Limb (tissue), 2 donors: Measurements from ENCODE around the gene SNX33.
"Not testable (repeated sequence)": the region's sequence is repeated elsewhere in the genome, so short reads cannot be mapped to it uniquely, and the experiment has no call there.

Source experiments
- DNase-seq, 2 donors: peaks; one replicate each; pipeline ENCODE4 v3.0.0-alpha.2; 2016; ENCODE audit errors: extremely low spot score in 2 of 2

SNX33 gene

GRCh38 chr15:75662823-75663519 is 15.3 kb downstream of the SNX33 start:
- no peak for DNase-seq

- DNase-seq = no peak
These were observed 16.3 kb downstream of the SNX33 start for GRCh38 chr15:75663931-75664421.

GRCh38 chr15:75666823-75667501 is 19.2 kb downstream of the SNX33 start:
- peak in 1 of 2 donors; percentile 56 for DNase-seq

GRCh38 chr15:75669191-75669878 is 21.6 kb downstream of the SNX33 start:
- no peak for DNase-seq

GRCh38 chr15:75669879-75670212 is 22.1 kb downstream of the SNX33 start:
- no peak for DNase-seq

GRCh38 chr15:75671730-75672602 is 24.3 kb downstream of the SNX33 start:
- no peak for DNase-seq

- no peak for DNase-seq
These were observed 25.1 kb downstream of the SNX33 start for GRCh38 chr15:75672646-75673425.

GRCh38 chr15:75673426-75674235 is 25.9 kb downstream of the SNX33 start:
- DNase-seq = no peak

- no peak for DNase-seq
These were observed 26.7 kb downstream of the SNX33 start for GRCh38 chr15:75674366-75674765.

GRCh38 chr15:75675579-75676404 is 28.1 kb downstream of the SNX33 start:
- no peak for DNase-seq

- no peak for DNase-seq
These were observed 29.2 kb downstream of the SNX33 start for GRCh38 chr15:75676688-75677464.

- DNase-seq = no peak
These were observed 30.0 kb downstream of the SNX33 start for GRCh38 chr15:75677465-75678323.

- DNase-seq = not testable (repeated sequence)
These were observed 30.6 kb downstream of the SNX33 start for GRCh38 chr15:75678324-75678690.

GRCh38 chr15:75680007-75680789 is 32.5 kb downstream of the SNX33 start:
- no peak for DNase-seq

GRCh38 chr15:75682181-75683135 is 34.7 kb downstream of the SNX33 start:
- no peak for DNase-seq
